DOHH2 (cell line): ENCODE data around the gene MGAT3.
"Not testable (repeated sequence)": the region's sequence is repeated elsewhere in the genome, so short reads cannot be mapped to it uniquely, and the experiment has no call there.

Source experiments
- H3F3A ChIP-seq: fragments of 200-600 bp; sonication (generic), shearing (Covaris generic); 2 replicates; pipeline ENCODE4 v1.6.0; 2016; ENCODE audit warnings: antibody characterized with exemption, mild to moderate bottlenecking; ENCODE audit not compliant: control insufficient read depth, insufficient read depth
- H3K27ac ChIP-seq: fragments of 200-600 bp; sonication (generic); 2 replicates; pipeline ENCODE4 v1.5.1; 2014; ENCODE audit warnings: low read depth, mild to moderate bottlenecking, low read length, moderate library complexity
- H3K27me3 ChIP-seq: fragments of 200-600 bp; sonication (generic); 2 replicates; pipeline ENCODE4 v1.6.1; 2014; ENCODE audit warnings: mild to moderate bottlenecking, low read length, mixed read lengths; ENCODE audit not compliant: control insufficient read depth
- H3K36me3 ChIP-seq: fragments of 200-600 bp; sonication (generic); 2 replicates; pipeline ENCODE4 v1.6.1; 2014; ENCODE audit warnings: mild to moderate bottlenecking, low read length, moderate library complexity, mixed read lengths; ENCODE audit not compliant: control insufficient read depth
- H3K4me1 ChIP-seq: fragments of 200-600 bp; sonication (generic); 2 replicates; pipeline ENCODE4 v1.6.1; 2014; ENCODE audit warnings: mild to moderate bottlenecking, low read length, mixed read lengths; ENCODE audit not compliant: control insufficient read depth
- H3K4me2 ChIP-seq: fragments of 200-600 bp; sonication (generic); 2 replicates; pipeline ENCODE4 v1.6.0; 2014; ENCODE audit warnings: mild to moderate bottlenecking, low read length, moderate library complexity
- H3K4me3 ChIP-seq: fragments of 200-600 bp; sonication (generic); 2 replicates; pipeline ENCODE4 v1.5.1; 2014; ENCODE audit warnings: mild to moderate bottlenecking, low read length, mixed read lengths
- H3K79me2 ChIP-seq: fragments of 200-600 bp; sonication (generic); 2 replicates; pipeline ENCODE4 v1.6.1; 2014; ENCODE audit warnings: mild to moderate bottlenecking, low read length, mixed read lengths; ENCODE audit not compliant: control insufficient read depth
- H3K9me2 ChIP-seq: fragments of 200-600 bp; sonication (generic); replicated peaks from 2 replicates; pipeline ENCODE4 v1.6.1; 2014; ENCODE audit warnings: mild to moderate bottlenecking, low read length, mixed read lengths; ENCODE audit not compliant: control insufficient read depth
- H3K9me3 ChIP-seq: fragments of 200-600 bp; sonication (generic); 2 replicates; pipeline ENCODE4 v1.6.1; 2014; ENCODE audit warnings: antibody characterized with exemption, low read length, mixed read lengths; ENCODE audit not compliant: control insufficient read depth, insufficient read depth
- H4K20me1 ChIP-seq: fragments of 200-600 bp; sonication (generic); 2 replicates; pipeline ENCODE4 v1.6.0; 2014; ENCODE audit warnings: low read depth, mild to moderate bottlenecking, antibody characterized with exemption, low read length, moderate library complexity; ENCODE audit not compliant: control insufficient read depth, insufficient read depth
- CTCF ChIP-seq: fragments of 200-600 bp; sonication (generic); IDR thresholded peaks from one replicate; pipeline ENCODE4 v1.5.1; 2014; ENCODE audit warnings: antibody characterized with exemption, mild to moderate bottlenecking, low read depth, low read length; ENCODE audit not compliant: poor library complexity, severe bottlenecking
- EZH2phosphoT487 ChIP-seq: fragments of 200-600 bp; sonication (generic); IDR thresholded peaks from 2 replicates; pipeline ENCODE4 v1.6.1; 2017; ENCODE audit warnings: borderline replicate concordance, mild to moderate bottlenecking, antibody characterized with exemption, low read length, moderate library complexity, mixed read lengths

Gene MGAT3

GRCh38 chr22:39409516-39410029 is 47.2 kb upstream of the MGAT3 start:
- peaks cover 82% of the 10 kb centered on the region for H3K79me2 ChIP-seq
- H3K27ac ChIP-seq = no peak overlapping the region
- peaks cover 9% of the 10 kb centered on the region for H3F3A ChIP-seq
- no peaks in the 10 kb centered on the region for H3K9me3 ChIP-seq
- H3K4me2 ChIP-seq = no peak overlapping the region
- H3K9me2 ChIP-seq = no peaks in the 10 kb centered on the region
- H3K4me1 ChIP-seq = peaks cover 52% of the 10 kb centered on the region
- H3K36me3 ChIP-seq = peaks cover 15% of the 10 kb centered on the region
- no peaks in the 10 kb centered on the region for H4K20me1 ChIP-seq
- no peaks in the 10 kb centered on the region for H3K27me3 ChIP-seq
- no peak for TF ChIP-seq EZH2phosphoT487
- TF ChIP-seq CTCF = no peak
- no peak overlapping the region for H3K4me3 ChIP-seq

GRCh38 chr22:39410264-39410663 is 46.5 kb upstream of the MGAT3 start:
- Histone ChIP-seq H3K4me2 (no peak overlapping the region), H3F3A (peaks cover 9% of the 10 kb centered on the region), H4K20me1 (no peaks in the 10 kb centered on the region), H3K9me3 (no peaks in the 10 kb centered on the region), H3K4me3 (no peak overlapping the region), H3K79me2 (peaks cover 76% of the 10 kb centered on the region), H3K4me1 (peaks cover 52% of the 10 kb centered on the region), H3K27me3 (no peaks in the 10 kb centered on the region), H3K9me2 (no peaks in the 10 kb centered on the region), H3K27ac (no peak overlapping the region), H3K36me3 (peaks cover 15% of the 10 kb centered on the region)
- TF ChIP-seq EZH2phosphoT487 = no peak
- TF ChIP-seq CTCF = no peak

GRCh38 chr22:39411828-39412365 is 44.9 kb upstream of the MGAT3 start:
- H3K9me2 ChIP-seq, H3K9me3 ChIP-seq, H4K20me1 ChIP-seq, H3K27me3 ChIP-seq, H3F3A ChIP-seq: not testable (repeated sequence)
- peak overlapping the region; percentile 61 for H3K4me3 ChIP-seq
- H3K79me2 ChIP-seq = peaks cover 66% of the 10 kb centered on the region
- H3K4me2 ChIP-seq = peak overlapping the region; percentile 73
- peaks cover 25% of the 10 kb centered on the region for H3K36me3 ChIP-seq
- H3K27ac ChIP-seq = peak overlapping the region; percentile 82
- H3K4me1 ChIP-seq = peaks cover 50% of the 10 kb centered on the region

GRCh38 chr22:39413204-39413603 is 43.6 kb upstream of the MGAT3 start:
- H4K20me1 ChIP-seq, H3K27me3 ChIP-seq, H3K9me2 ChIP-seq, H3K9me3 ChIP-seq, H3K4me3 ChIP-seq, H3F3A ChIP-seq: not testable (repeated sequence)
- Histone ChIP-seq H3K36me3 (peaks cover 36% of the 10 kb centered on the region), H3K79me2 (peaks cover 55% of the 10 kb centered on the region), H3K4me1 (peaks cover 53% of the 10 kb centered on the region), H3K4me2 (peak overlapping the region; percentile 73), H3K27ac (peak overlapping the region; percentile 82; the same call in 1 of the 2 replicates)
